NCI-H748 treated with DMSO at 0.1 percent for 48 hours (cell line): Measurements from ENCODE around the gene PPP2CA.
A peak's percentile ranks its signal among the peaks of the same experiment; 100 is the strongest.
"Not testable (repeated sequence)": the region's sequence is repeated elsewhere in the genome, so short reads cannot be mapped to it uniquely, and the experiment has no call there.

Experiments
- DNase-seq: peaks from one replicate; lab custom pipeline; 2025; lab: John Stamatoyannopoulos, UW

PPP2CA gene

DNA sequence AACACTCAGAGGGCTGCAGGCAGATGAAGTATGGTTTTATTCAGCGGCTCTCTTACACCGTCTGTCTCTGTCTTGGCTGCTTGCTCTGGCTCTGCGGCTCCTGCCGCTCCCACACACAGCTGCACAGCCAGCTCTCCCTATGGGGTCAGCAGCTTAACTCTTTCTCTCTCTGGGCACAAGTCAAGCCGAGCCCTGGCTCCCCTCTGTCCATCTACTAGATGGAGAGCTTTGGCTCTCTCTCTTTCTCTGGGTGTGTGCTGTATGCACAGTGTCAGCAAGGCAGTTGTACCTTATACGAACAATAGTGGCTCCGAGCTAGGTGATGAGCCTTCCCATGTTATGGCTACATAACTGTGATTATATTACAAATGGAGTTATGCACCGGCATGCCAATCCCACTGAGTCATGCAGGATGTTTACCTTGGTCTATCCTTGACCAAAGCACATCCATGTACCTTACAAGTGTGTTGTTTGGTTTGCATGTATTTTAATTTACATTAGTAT lies 19.3 kb upstream of the PPP2CA start:
- no peak for DNase-seq

DNA sequence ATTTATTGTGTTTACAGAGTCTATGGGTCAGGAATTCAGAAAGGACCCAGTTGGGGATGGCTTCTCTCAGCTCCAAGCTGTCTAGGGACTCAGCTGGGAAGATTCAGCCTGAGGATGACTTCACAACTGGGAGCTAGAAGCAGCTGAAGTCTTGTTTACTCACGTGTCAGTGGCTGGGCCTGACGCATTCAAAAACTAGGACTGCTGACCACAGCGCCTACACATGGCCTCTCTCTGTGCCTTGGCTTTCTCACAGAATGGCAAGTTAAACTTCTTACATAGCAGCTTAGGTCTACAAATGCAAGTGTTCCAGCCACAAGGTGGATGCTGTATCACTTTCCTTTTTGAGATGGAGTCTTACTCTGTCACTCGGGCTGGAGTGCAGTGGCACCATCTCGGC lies 16.3 kb upstream of the PPP2CA start:
- no peak for DNase-seq

DNA sequence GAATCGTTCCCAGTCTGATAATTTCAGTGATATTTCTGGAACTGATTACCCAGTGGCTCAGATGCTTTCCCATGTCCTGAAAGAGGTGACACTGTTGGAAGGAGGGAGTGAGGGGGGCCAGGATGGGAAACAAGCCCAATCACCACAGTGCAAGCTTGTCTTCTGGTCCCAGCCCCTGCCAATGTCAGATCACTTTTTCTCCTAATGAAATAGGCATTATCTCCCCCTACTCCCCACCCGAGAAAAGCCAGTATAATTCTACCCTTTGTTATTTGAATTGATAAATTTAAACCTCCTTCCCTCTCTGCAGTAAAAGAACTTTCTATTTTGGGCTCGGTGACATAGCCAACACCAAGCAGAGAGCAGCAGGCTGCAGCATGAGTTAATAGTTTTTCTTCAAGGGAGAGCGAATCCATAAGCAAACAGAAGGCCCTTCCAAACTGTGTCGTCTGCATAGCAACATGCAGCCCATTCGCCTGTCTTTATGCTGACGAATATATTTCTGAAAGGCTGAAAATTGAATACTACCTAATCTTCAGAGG lies 14.6 kb upstream of the PPP2CA start:
- DNase-seq: no peak

DNA sequence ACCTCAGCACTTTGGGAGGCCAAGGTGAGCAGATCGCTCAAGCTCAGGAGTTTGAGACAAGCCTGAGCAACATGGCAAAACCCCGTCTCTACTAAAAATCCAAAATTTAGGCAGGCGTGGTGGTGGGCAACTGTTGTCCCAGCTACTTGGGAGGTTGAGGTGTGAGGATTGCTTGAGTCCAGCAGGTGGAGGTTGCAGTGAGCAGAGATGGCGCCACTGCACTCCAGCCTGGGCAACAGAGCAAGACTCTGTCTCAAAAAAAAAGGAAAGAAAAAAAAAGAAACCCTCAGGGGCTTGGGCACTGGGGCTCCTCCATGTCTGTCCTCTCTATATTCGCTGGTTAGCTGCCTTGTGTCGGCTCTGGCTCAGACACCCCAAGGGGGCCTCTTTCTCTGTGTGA lies 10.9 kb upstream of the PPP2CA start:
- DNase-seq: no peak

DNA sequence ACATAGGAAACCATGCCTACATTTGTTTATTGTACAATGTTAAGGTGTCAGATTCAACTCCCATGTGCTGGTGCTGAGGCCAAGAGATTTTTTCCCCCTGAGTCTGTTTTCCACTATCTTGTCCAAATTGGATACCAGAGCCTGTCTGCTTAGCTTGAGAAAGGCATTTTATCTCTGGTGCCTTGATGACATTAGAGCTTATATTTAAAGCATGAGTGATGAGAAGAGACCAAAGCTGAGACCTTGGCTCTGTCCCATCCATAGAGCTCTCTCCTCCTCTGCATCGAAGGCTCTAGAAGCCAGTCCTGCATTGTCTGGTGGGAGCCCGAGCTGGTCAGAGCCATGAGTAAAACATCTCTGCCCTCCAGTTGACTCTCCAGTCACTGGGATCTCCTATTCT lies 10.4 kb upstream of the PPP2CA start:
- DNase-seq: no peak

DNA sequence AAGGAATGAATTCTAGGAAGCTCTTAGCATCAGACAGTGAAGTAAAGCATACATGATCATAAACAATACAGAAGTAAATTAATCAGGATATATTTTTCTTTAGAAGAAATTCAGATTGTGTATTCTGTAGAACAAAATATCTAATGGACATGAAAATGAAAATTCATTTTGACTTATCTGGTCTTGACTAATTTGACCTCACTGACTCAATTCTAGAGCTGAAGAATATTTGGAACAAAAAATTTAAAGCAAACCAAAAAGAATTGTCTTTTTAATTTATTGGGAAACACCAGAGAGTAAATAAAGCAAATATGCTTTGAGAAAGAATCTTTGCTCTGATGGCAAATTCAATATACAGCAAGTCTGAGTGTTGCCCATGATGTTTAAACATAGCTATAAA lies 2.8 kb upstream of the PPP2CA start:
- no peak for DNase-seq

DNA sequence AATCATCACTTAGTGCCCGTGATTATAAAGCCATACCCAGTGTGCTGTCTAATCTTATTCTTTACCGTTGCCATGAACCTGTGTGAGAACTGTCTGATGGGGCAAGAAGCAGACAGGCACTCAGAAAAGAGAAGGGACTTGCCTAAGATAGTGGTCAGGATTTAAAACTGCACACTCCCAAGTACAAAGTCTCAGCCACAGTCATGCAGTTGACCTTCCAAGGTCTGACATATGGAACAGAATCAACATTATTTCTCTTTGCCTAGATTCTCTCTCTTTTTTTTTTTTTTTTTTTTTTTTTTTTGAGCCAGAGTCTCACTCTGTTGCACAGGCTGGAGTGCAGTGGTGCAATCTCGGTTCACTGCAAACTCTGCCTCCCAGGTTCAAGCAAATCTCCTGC lies 1.9 kb upstream of the PPP2CA start:
- DNase-seq: no peak

DNA sequence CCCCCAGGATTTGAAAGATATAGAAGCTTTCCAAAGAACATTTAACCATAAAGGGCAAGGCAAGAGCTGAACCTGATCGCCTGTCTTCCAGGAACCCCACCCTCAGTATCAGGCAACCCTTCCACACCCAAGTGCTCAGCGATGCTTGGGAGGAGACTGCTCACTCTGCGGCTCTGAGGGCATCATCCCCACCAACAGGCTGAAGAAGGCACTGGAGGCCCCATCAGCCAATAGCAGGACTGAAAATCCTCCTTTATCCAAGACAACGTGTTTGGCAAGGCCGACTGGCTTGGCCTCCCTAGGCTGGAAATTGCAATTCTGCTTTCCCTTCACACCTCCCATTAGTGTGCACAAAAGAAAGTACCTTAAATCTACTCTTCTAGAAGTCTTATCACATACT lies 1.4 kb upstream of the PPP2CA start:
- DNase-seq: peak; percentile 36

DNA sequence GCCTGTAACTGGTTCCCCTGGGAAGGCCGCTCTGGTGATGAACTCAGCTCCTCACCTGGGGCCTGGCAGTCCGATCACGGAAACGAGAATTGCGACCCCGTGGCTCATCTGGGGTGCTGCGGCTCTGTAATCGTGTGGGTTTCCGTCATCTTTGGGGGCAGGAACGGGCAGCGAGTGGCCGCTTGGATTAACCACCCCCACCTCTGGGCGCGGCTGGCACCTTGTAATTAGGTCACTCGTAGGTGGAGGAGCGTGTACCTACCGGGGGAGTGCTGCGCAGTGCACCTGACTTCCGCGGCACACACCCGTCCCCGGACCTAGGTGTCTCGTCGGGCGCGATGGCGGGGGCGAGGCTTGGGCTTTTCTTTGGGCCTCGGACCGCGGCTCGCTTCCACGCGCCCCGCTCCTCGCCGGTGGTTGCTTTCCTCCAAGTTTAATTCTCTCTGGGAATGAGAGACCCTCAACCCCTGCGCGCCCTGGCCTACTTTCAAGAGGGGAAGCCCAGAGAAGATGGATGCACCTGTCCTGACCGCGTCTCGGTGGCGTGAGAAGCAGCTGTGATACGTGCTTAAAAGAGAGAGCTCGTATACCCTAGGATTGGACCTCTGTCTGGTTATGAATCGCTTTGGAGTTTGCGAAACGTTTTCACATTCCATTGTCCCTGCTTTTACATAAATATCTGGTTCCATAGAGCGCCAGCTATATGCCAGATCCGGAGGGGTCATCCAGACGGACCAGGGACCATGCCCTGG lies 744 bp upstream of the PPP2CA start:
- DNase-seq: peak; percentile 83

DNA sequence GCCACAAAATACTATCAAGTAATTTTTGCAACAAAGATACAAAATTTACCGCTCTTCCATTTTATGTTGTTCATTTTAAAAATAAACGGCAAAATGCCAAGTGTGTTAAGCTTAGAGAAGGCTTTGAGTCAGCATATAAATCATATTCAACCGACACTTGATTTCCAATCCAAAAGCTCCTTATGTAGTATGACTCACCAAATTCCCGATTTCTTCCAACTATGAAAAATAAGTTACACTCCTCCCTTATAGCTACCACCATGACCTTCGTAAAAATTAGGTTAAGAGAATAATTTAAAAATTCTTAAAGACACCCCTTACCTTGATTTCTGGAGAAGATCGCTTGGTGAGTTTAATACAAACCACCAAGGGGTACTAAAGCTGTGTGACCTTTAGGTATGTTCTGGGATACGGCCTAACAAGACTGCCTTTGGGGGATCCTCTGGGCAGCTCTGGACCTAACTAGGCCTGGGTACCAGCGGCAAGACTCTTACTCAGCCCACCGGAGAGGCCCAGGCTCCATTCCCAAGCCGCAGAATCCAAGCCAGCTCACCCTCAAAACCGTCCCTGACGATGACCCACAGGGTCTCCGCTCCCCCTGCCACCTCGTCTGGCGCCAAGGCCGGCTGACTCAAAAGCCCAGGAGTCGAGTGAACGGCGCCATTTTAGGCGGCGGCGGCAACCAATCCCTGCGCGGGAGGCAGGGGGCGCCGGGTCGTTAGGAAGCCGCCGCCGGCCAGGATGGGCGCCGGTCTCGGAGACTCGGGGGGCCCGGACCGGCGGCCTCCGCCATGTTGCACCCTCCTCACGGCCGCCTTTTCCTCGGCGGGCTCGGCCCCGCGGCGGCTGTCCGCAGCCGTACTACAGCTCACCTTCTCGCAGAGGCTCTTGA lies 739 bp downstream of the PPP2CA start:
- no peak for DNase-seq

DNA sequence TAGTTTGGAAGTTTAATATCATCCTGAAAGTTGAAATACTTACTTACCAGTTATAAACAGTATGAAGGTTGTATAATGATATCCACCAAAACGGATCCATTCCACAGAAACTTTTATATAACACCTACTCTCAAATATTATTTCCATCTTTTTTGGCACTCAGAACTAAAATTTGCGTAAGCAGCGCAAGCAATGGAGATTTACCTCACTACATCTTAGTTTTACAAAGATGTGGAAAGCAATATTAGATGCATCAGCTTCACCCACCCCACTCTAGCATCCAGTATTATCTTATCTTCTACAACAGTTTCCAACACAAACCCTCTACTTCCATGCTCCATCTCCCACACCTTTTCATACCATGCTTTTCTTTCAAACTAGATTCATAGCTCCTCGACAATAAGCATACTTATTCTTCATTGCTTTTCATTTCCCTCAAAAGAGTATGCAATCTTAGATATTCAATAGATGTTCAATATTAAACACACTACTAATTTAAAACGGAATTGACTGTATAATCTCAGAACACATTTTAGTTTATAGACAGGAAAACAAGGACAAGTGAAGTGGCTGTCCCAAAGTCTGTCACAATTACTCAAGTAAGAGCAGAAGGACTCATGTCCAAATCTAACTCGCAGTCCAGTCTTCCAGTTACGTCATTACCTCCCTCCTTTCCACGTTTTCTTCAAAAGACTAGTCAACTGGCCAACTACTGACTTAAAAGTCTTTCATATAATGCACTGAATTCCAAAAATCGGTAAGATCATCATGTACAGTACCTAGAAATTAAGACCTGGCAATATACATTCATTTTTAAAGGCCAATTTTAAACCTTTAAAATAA lies 2.2 kb downstream of the PPP2CA start:
- DNase-seq: no peak

DNA sequence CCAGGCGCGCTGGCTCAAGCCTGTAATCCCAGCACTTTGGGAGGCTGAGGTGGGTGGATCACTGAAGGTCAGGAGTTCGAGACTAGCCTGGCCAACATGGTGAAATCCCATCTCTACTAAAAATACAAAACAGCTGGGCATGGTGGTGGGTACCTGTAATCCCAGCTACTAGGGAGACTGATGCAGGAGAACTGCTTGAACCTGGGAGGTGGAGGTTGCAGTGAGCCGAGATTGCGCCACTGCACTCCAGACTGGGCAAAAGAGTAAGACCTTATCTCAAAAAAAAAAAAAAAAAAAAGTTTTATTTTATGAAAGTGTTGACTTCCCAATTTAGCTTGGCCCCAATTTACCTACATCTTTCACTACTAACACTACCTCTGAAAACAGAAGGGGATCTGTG lies 4.2 kb downstream of the PPP2CA start:
- not testable (repeated sequence) for DNase-seq

DNA sequence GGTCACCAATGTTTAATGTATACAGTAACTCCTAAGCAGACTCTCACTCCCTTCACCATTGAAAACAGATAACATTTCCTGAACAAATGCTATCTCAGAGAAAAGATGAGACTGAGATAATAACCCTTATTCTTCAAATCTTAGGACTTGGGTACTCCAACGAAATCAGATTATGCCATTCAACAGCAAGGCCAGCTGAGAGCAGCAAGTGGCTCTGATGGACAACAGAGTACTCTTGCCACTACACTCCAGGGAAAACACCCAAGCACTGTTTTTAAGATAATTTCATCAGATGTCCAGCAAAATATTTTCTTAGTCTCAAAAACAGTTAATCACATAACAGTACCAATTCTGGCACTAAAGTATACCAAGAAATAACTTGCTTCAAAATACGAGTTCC lies 10.1 kb downstream of the PPP2CA start:
- DNase-seq: no peak

DNA sequence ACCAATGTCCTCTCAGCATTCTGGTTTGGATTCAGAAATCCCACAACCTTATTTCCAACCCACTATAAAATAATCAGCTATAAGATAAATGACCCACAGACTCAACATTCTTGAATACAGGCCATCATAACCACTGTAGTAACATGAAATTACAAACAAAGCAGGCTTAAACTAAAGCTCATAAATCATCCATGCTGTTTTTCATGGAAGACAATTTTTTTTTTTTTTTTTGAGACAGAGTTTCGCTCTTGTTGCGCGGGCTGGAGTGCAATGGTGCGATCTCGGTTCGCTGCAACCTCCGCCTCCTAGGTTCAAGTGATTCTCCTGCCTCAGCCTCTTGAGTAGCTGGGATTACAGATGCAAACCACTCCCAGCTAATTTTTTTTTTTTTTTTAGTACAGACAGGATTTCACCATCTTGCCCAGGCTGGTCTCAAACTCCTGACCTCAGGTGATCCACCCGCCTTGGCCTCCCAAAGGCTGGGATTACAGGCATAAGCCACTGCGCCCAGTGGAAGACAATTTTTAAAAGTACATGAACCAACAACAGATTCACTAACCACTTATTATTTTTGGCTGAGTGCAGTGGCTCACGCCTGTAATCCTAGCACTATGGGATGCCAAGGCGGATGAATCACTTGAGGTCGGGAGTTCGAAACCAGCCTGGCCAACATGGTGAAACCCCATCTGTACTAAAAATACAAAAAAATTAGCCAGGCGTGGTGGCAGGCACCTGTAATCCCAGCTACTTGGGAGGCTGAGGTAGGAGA lies 14.4 kb downstream of the PPP2CA start:
- DNase-seq: not testable (repeated sequence)

DNA sequence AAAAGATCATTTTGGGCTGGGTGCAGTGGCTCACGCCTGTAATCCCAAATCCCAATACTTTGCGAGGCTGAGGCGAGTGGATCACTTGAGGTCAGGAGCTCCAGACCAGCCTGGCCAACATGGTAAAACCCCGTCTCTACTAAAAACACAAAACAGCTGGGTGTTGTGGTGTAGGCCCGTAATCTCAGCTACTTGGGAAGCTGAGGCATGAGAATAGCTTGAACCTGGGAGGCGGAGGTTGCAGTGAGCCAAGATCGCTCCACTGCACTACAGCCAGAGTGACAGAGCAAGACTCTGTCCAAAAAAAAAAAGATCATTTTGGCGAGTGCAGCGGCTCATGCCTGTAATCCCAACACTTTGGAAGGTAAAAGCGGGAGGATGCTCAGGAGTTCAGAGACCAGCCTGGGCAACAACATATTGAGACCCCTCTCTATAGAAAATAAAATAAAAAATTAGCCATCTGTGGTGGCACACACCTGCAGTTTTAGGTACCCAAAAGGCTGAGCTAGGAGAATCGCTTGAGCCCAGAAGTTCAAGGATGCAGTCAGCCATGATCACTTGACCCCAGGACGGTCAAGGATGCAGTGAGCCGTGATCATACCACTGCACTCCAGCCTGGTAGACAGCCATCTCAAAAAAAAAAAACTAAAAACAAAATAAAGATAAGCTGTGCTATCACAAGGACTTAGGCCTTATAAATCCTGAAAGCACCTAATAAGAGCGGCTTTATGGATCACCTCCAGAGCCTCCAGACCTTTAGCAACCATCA lies 16.2 kb downstream of the PPP2CA start:
- no peak for DNase-seq

DNA sequence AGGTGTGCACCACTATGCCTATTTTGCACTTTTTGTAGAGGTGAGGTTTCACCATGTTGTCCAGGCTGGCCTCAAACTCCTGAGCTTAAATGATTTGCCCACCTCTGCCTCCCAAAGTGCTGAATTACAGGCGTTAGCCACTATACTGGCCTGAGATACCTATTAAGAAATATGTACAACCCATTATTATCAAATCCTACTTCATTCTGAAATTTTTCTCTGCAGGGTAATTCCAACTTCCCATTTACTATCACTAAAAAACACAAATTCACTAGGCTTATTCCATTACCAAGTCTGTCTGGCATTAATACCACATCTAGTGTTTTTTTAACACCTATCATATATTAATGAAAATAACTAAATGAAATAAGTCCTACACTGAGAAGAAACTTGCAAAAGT lies 18.2 kb downstream of the PPP2CA start:
- DNase-seq: no peak

DNA sequence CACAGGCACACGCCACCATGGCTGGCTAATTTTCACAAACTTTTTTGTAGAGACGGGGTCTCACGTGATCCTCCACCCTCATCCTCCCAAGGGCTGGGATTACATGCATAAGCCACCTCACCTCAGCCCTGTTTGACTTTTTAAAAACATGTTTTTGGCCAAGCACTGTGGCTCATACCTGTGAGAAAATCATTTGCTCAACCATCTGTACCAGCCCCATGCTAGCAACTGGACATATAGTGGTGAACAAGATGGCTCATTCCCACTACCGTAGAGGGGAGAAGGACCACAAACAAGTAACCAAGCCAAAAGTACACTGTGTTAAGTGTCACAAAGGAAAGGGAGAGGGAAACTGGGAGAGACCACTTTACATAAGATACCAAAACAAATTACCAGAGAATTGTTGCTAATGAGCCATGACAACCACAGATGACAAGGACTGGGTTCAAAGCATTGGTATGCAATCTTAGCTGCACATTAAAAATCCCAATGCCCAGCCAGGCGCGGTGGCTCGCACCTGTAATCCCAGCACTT lies 19.2 kb downstream of the PPP2CA start:
- DNase-seq: no peak

DNA sequence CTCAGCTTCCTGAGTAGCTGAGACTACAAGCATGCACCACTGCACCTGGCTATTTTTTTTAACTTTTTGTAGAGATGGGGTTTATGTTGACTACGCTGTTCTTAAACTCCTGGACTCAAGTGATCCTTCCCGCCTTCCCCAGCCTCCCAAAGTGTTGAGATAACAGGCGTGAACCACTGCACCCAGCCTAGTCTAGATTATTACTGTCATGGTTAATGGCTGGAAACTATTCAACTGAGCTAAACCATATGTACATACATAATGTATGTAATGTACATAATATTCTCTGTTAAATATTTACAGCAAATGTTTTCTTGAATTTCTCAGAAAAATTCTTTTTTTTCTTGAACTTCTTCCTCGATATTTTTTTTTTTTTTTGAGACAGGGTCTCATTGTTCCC lies 21.3 kb downstream of the PPP2CA start:
- no peak for DNase-seq

DNA sequence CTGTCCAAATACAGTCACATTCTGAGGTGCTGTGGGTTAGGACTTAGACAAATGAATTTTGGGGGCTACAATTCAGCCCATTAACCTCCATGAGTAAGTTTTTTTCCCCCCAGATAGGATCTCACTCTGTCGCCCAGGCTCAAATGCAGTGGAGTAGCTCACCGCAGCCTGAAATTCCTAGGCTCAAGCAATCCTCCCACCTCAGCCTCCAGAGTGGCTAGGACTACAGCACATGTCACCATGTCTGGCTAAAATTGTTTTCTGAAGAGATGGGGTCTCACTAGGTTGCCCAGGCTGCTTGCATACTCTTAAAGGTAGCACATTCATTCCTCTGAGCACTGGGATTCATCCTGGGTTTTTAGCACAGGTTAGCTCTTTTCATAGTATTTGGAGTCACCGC lies 22.2 kb downstream of the PPP2CA start:
- no peak for DNase-seq

DNA sequence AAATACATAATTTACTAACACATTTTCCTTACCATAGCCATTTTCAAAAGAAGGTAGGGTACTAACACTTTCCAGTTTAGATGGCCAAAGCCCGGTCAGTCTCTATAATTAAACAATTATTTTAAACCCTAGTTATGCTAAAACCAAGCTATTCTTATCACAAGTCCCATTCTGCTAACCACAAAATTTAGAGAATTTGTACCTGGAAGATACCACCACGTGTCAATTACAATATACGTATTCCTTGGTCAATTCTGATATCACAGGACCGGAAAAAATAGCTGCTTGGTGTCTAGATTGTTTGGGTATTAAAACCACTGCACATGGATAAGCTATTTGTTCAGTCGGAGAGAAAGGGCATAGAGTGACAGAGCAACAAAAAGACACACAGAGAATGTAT lies 30.2 kb downstream of the PPP2CA start:
- DNase-seq: no peak
